ENCODE measurements around the gene TYK2.

Gene TYK2

DNA sequence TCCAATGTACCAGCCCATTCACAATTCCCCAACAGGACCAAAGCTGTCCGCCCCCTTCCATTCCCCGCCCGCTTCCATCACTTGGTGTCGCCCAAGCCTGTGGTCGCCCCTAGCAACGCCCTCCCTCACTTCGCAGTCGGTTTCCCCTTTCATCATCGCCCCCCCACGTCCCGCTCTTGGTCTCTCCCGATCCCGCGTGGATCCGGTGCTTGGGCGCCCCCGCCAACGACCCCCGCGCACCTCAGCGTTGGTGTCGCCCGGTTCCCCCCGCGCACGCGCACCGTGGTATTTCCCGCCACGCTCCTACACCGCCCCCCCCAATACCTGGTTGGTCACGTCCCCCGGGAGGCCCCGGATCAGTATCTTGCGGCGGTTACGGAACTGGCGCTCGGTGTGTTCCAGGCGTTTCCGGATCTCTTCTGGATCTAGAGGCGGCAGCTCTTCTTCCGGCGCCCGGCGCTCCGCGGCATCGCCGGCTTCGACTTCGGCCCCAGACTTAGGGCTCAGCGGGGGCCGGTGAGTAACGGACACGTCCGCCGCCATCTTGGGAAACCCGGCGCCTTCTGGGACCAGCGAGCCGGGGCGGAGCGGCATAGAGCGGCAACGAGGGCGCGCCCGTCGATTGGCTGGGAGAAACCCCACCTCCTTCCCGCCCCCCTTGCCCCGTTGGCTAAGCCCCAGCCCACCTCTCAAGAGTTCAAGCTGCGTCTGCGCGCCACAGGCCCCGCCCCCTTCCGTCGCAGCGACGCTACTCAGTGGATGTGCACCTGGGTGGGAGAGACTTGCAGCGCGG, 47.2 kb downstream of the TYK2 start, which contains the start of gene RAVER1:
RAVER1 (minus strand) TSS at position 565 of the 793 bp plus-strand sequence; CDS start at position 543, 22 bp downstream.
- DNase-seq, result peak; percentile 98

DNA sequence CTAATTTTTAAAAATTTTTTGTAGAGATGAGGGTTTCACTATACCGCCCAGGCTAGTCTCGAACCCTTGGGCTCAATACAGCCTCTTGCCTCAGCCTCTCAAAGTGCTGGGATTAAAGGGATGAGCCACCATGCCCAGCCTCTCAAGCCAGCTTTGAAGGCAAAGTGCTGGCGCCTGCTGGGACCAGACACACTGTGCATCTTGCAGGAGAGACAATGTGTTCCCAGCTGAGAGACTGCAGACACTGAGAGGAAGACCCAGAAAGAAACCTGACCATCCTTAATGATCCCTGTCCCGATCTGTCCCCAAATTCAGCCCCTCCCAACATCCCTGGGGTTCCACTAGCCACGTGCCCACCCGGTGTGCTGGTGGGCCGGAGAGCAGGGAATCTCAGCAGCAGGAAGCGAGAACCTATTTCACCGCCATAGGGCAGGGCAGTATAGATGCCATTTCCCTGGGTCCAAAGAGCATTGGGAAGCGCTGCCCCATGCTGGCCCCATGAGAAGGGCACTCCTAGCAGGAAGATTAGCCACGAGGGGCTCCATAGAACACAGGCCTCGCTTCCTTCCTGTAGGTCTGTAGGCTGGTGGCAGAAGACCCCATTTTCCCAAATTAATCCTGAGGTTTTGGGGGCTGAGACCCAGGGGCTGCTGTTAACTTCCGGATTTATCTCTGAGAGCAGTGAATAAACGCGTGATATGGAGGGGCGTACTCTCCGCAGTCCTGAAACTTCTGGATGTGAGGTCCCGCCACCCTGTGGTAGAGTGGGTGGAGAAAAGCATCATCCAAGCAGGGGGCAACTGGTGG, 48.0 kb downstream of the TYK2 start:
- DNase-seq, result no peak

DNA sequence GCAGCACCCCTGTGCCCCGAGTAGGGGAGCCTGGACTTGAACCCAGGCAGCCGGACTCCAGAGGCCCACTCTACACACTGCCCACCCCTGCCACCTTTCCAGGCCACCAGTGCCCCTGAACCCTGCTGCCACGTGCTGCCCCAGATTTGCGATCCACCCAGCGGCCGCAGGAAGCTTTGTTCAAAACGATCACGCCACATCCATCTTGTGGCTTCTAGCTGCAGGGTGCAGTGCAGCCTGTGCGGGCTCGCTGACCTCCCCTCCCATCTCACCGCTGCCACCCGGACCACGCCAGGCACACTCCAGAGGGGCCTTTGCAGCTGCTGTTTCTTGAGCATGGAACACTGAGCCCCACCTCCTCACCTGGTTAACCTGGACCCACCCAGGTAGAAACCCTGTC, 50.8 kb downstream of the TYK2 start:
- DNase-seq, result no peak

DNA sequence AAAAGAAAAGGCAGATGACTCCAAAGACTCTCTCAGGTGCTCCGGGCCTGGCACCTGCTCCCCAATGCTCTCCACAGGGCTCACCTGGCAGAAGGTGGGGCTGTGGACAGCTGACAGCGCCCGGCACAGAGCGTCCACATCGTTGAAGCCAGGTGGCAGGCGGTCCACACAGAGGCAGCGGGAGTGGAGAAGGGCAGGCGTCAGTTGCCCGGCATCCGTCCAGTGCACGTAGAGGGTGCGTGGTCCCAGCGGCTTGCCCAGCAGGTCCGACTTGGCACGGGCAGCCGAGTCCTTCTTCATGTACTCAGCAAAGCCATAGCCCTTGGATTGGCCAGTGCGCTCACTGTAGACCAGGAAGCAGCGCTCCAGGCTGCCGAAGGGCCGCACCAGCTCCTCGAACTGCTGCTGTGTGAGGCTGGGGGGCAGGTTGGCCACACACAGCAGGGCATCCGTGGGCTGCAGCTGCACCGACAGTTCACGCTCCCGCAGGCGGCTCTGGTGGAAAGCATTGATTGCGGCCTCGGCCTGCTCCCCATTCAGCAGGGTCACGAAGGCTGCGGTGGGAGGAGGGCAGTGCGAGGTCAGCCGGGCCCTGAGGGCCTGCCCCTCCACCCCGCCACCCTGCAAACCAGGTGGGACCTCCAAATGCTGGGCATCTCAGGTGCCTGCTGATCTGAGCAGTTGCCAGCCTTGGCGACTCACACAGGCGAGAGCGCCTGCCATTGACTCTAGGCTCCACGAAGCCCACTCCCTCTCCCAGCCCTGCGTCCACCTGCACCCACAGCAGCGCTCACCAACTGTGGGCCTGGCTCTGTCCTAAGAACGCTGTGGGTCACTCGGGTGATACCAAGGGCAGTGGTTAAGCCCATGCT, 51.6 kb downstream of the TYK2 start:
- no peak for DNase-seq

DNA sequence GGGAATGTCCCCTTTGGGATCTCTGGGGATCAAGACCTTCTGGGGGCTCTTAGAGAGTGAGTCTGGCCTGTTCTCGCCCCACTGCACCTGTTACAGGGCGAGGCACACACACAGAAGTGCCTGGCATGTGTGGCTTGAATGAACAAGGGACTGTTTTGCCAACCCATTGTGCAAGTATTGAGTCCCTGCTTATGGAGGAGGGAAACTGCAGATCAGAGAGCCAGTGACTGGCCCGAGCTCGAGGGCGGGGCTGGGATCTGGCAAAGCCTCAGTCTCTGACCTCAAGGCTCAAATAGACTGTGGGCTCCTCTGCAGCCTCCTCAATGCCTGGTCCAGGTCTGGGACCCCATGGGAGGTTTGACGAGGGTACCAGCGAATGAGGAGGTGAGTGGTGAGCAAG, 52.6 kb downstream of the TYK2 start:
- DNase-seq, result no peak

DNA sequence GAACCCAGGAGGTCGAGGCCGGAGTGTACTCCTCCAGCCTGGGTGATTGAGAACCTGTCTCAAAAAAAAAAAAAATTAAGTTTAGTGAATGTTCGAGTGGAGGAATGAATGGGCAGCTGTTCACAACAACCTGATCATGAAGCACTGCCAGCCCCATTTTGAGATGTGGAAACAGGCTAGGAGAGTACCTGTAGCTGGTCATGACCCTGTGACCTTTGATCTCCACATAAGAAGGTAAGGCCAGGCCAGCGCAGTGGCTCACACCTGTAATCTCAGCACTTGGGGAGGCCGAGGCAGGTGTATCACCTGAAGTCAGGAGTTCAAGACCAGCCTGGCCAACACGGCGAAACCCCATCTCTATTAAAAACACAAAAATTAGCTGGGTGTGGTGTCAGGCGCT, 54.6 kb downstream of the TYK2 start:
- no peak for DNase-seq

DNA sequence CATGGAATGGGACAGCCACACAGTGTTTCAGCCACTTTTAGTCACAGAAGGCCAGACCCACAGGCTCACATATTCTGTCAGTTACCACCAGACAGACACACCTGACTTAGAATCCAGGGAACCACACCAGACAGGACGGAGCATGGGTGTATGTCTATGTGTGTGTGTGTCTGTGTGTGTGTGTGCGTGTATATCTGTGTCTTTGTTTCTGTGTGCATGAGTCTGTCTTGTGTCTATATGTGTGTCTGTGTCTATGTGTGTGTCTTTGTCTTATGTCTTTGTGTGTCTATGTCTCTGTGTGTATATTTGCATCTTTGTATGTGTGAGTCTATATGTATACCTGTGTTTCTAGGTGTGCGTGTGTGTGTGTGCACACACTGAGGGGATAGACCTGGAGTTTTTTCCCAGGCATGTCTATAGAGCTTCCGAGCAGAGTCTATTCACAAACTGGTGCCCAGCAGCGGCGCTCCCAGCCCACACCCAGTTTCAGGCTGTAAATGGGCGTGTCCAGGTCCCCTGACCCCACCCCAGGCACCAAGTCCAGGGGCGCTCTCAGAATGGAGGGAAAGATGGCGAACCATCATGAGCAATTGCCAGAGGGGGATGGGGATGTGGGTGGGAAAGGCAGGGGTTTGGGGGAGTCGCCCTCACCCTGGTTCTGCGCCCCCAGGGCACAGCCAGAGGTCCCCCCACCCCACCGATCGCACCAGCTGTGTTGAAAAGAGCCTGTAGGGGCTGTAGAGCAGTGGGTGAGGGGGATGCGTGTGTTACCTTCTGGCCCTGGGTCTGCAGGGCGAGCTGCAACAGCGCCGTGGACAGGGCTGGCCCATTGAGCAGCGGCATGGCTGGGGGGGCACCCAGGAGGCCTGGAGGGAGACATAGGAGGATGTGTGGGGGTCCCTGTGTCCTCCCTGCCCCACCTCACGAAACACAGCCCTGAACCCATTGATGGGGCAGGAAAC, 58.2 kb downstream of the TYK2 start:
- DNase-seq, result no peak

DNA sequence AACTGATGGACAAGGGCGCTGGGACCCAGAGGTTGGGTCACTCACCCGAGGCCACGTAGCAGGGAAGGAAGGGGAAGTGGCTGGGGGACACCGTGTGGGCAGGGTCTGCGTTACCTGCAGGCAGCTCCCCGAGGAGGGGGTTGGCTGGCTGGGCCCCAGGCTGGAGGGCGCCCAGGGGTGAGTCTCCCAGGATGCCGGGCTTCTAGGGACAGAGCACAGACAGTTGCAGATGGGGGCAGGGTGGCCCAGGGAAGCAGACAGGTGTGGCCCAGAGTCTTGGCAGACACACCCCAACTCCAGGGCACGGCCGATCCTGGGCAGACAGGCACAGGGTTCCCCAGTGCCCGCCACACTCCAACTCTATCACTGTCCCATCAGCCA, 59.0 kb downstream of the TYK2 start:
- DNase-seq, result no peak

DNA sequence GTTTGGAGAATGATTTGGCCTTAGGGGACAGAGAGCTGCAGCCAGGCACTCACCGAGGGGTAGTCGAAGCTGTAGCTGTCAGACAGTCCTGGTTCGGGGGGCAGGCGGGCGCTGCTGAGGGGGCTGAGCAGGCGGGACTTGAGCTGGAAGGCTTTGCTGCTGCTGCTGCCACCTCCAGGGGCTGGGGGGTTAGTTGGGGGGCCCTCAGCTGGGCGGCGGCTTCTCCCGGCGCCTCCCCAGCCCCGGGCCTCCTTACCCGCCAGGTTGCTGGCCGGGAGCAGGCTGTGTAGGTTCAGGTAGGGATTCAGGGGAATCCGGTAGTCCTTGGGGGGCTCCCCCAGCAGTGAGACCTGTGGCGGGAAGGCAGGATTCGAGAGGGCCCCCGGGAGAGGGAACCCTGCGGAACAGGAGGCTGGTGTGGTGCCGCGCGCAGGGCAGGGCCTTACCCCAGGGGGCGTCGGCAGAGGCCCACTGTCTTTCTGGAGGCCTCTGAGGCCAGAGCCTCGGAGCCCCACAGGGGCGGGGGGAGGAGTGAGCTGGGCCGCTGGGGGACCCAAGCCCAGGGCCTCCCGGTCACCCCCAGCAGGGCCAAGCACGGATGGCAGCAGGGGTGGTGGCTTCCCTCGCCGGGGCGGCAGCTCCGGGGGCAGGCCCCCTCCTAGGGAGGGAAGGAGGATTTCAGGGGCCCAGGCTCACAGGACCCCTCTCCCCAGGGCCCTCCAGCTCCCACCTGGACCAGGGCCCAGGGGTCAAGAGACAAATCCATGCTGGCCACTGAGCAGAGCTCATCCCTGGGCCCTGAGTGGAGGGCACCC, 59.6 kb downstream of the TYK2 start:
- DNase-seq, result no peak

DNA sequence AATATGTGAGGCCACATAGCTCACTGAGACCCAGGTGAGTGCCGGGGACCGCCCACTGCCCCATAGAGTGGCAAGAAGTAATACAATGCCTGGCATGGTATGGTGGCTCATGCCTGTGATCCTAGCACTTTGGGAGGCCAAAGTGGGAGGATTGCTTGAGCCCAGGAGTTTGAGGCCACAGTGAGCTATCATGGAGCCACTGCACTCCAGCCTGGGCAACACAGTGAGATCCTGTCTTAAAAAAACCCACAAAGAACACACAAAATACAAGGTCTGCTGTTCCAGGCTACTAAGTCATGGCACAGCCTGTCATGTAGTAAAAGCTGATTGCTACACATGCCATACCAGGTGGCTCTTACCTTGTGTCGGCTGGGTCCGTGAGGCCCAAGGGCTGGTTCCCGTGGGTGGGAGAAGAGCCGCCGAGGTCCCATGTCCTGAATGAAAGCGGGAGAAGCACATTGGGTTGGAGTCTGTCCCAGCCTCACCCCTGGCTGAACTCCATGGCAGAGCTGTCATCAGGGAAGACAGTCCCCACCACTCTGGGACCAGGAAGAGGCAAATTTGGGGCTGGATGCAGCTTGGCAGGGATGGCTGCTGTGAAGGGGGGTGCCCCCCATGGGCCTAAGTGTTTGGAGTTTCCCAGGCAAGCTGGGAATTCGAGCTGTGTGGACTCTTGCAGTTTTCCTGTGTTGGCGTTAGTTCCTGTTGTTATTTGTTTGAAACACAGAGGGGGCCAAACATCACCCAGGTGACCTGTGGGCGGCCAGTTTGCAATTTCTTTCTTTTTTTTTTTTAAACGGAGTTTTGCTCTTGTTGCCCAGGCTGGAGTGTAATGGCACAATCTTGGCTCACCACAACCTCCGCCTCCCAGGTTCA, 61.3 kb downstream of the TYK2 start:
- DNase-seq, result no peak

DNA sequence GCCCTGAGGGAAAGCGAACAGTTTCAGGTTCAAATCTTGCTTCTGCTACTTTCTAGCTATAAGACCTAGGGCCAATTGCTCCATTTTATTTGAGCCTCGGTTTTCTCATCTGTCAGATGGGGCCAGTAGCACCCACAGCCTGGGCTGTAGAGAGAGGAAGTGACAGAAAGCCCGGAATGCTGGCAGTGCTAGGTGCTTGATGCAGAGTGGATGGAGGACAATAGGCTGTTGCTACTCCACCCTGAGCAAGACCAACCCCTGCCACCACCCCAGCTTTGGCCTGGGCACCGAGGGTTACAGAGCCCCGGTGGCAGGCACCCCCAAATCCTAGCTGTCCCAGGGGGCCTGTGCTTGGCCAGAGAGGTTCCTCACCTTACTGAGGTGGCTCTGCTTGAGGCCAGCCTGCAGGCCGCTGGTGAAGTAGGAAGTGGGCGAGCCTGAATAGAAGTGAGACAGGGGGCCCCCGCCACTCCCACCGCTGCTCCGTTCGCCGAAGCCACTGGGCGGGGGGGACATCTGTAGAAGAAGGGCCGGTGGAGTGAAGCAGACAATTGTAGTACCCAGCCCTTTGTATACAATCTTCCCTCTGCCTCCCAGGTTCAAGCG, 62.4 kb downstream of the TYK2 start:
- DNase-seq, result no peak

DNA sequence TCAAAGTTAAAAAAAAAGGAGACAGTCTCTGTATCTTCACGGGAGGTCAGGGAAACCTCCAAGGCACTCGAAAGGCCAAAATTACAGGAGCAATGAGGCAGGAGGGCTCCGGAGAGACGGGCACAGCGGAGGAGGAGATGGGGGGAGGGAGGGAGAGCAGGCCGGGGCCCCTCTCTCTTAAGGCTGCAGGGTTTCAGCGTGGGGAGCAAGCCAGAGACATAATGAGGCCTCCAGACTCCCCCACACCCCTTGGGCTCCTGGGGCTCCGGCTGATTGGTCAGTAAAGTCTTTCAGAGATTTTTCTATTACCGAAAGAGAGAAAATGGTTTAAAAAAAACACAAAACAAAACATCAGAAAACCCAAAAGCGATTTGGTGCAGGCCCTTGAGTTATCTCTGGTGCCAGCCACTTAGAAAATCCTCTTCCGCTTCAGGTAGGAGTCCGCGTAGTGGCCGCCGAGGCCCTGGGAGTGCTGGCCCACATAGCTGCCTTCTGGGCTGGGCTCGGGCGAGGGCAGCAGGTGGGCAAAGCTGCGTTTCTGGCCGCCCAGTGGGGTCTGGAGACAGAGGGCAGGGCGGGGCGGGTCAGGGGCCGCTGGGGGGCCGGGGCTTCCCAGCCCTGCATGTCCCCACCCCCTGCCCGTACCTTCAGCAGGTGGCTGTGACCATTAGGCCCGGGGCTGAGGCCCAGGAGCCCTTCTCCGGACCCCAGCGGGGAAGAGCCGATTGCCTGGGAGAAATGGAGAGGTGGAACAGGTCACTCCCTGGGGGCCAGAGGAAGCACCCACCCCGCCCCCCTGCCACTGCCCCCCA, 63.1 kb downstream of the TYK2 start:
- no peak for DNase-seq

DNA sequence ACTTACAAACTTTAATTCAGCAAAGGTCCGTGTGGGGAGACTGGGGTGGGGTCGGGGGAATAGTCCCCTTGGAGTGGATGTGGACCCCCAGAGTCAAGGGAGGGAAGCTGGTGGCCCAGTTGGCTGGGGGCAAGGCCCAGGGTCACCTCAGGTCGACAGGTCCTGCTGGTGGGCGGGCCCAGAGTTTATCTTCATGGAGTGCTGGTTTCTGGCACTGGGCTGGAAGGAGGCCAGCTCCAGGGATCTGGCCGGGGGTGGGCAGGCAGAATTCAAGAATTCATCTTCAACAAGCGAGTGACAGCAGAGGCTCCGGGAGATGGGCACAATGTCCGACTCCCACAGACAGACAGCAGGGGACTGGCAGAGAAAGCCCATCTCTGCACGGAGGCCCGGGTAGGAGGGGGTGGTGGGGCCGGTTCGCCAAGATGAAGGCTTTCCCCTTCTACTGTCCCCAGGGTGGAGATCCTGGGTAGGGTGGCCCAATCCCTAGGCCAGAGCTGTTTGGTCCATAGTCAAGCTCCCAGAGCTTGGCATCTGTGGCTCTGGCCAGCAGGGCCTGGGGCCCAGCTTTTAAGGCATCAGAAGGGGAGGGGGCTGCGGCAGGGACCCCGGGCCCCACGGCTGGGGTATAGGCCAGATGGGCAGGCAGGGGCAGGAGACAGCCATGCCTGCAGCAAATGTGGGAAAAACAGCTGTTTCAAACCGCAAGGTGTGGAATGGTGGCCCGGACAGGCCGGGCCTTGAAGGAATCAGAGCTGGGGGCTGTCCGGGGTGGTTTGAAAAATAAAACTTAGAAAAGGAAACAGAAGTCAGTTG, 63.9 kb downstream of the TYK2 start:
- DNase-seq, result no peak

DNA sequence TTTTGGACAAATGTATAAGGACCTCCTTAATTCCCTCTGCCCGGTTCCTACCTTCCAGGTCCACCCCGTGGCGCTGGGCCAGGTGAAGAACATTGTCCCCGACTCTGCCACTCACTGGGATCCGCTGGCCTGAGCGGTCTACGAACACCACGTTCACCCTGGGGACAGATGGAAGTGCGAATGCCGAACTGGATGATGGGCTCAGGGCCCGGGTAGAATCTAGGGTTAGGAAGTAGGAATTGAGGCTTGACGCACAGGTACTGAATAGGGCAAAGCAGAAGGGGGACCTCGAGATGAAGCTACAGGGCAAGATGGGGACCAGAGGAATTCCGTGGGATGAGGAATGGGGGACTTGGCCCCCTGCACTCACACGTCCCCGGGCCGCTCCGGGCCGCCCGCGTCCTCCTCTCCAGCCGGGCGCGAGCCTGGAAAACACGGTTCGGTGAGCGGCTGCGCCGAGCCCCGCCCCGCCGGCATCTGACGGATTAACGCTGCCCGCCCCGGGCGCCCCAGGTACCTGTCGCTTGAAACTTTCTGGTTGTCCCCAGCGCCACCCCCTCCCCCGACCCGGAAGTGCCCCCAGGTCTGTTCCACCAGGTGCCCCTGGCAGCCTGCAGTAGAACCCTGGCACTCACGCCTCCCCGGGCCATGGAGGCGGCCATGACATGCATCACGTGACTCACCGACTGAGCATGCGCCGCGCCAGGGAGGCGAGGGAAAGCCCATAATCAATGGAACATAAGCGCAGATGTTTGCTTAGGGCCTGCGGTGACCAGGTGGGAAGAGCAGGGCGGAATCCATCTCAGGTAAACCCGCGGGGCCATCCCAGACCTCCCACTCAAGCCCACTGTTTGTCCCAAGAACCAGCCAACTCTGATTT, 64.8 kb downstream of the TYK2 start, which contains the start of gene FDX2:
FDX2 (minus strand) TSS at position 681 of the 880 bp plus-strand sequence; CDS start at position 662, 19 bp downstream.
- DNase-seq, result peak; percentile 89 to 93

DNA sequence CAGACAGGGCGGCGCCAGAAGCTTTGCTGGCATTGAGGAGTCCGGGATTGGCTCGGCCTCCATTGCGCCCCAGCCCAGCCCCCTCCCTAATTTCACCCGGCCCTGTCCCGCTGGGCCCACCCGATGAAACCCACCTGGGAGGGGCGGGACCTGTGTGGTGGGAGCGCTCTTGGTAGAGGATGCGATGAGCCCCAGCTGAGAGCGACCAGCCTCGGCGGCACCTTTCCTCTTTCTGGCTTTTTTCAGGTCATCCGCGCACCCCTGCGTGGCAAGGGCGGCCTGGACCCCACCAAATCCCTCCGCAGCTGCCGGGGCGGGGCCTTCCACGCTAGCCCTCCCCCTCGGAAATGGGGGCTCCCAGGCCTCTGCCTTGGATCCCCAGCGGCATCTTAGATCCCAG, 70.9 kb downstream of the TYK2 start, which contains the start of gene ZGLP1:
ZGLP1 (minus strand) TSS at position 393 of the 400 bp plus-strand sequence.
- DNase-seq, result no peak

DNA sequence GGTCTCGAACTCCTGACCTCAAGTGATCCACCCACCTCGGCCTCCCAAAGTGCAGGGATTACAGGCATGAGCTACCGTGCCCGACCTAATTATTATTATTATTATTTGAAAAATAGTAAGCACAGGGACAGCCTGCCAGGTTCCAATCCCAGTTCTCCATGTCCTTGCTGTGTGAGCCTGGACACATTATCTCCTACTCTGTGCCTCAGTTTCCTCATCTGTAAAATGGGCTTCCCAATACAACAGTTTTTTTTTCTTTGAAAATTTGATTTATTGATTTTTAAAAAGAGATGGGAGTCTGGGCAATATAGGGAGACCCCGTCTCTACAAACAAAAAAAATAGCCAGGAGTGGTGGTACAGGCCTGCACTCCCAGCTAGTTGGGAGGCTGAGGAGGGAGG, 74.0 kb downstream of the TYK2 start:
- DNase-seq, result no peak
